Adipose tissue (tissue), 3 donors: ENCODE results near the gene LIPG. TPM values are rescaled to one million over a fixed set of nuclear protein-coding genes. Genes with fewer than 3 reads are reported as not detected.

Experiments
- H3K27ac ChIP-seq: one replicate; pipeline ENCODE4 v1.5.1; 2013; ENCODE audit warnings: low read depth, low read length
- WGBS, 3 donors: extraction: QIAGEN DNeasy Blood & Tissue Kit; methylation state at CpG; one replicate each; pipeline ENCODE4 v1.1.7; 2013; 5-methylcytosine and 5-hydroxymethylcytosine counted together
- polyA plus RNA-seq, 3 donors: library from polyadenylated mRNA; stranded (reverse); fragments of 200-250 nt; gene quantifications; one replicate each; pipeline ENCODE4 v1.2.3, GENCODE V29; 2013
- donor health status: healthy with polysubstance abuse.
- donor health status: Bipolar disorder and iron deficiency.
- donor health status: healthy.

Gene LIPG
- polyA plus RNA-seq, 3 donors = 1.0 to 6.8 (median 1.4) TPM

DNA sequence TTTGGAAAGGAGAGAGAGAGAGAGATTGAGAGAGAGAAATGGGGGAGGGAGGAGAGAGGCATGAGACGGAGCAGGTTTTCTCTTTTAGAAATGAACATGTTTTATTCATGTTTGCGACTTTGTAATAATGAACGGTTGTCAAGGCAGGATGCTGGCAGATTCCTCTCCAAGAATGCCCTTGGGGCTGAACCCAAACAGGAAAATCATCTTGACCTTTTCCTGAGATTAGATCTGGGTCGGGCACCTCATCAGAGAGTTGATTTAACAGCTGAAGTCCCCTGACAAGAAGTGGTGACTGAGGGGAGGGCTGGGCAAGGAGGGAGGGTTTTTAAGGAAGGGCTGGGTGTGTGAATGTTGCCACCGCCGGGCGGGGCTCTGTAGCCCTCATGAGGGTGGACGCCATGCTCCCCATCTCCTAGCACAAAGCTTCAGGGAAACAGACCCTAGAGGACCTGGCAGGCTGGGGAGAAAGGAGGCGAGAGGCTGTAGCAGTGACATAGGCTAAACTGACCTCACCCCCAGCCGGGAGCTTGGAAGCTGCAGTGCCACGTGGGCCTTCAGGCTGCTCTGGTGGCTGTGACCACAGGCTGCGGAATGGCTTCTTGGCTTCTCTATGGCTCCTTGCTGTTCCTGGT, 60.0 kb downstream of the LIPG start:
- no peak overlapping the region for H3K27ac ChIP-seq
- WGBS, 3 donors = 60 to 79% (median 61%) methylated on average over 12 of the region's 12 CpGs

DNA sequence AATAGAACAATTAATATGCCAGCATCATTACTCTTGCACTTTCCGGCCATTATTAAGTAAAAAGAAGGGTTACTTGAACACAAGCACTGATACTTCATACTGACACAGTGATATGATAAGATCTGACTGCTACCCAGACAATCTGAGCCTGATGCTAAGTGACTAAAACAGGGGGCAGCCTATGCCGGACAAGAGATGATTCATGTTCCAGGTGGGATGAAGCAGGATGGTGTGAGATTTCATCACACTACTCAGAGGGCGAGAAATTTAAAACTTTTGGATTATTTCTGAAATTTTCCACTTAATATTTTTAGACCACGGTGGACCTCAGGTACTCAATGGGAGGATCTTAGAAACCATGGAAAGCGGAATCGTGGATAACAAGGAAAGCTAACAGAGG, 61.7 kb downstream of the LIPG start:
- WGBS, 3 donors = 93 to 94% (median 94%) methylated on average over 6 of the region's 6 CpGs
- H3K27ac ChIP-seq = no peak overlapping the region

GRCh38 chr18:49625021-49625691, 63.3 kb downstream of the LIPG start:
- WGBS, 3 donors = 72 to 84% (median 80%) methylated on average over 9 of the region's 9 CpGs

DNA sequence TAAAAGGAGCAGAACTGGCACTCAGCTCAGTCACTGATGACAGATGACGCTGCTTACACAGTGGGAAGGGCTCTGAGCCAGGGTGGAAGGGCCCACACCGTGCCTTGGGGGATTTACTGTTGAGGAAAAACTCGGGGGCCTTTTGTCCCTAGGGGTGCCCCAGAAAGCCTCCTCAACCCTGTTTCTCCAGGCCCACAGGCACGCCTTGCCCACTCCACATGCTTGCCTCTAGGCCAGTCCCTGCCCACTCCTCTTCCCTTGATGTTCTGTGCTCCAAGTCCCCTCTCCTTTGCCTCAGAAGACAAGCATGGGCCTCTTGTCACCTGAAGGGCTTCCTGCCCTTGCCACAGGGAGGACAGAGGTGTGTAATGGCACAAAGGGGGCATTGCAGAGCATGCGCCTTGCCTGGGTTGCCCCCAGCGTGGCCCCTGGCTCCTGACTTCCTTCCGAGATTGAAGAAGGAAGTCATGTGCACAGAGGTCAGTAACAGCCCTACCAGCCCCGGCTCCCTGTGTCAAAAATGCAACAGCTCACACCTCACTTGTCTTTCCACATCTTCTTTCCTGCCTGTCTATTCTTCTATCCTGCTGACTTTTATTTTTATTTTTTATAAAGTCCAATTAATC, 65.1 kb downstream of the LIPG start:
- no peak overlapping the region for H3K27ac ChIP-seq
- WGBS, 3 donors = 62 to 81% (median 66%) methylated on average over 8 of the region's 8 CpGs

More at GRCh38 chr18:49625021-49625691, 63.3 kb downstream of the LIPG start:
- H3K27ac ChIP-seq = no peak overlapping the region

- 71 to 81% (median 76%) methylated on average over 3 of the region's 3 CpGs for WGBS, 3 donors
- H3K27ac ChIP-seq = no peak overlapping the region
Observed at GRCh38 chr18:49628119-49628518, 66.3 kb downstream of the LIPG start.

- 51 to 72% (median 72%) methylated on average over 16 of the region's 16 CpGs for WGBS, 3 donors
- no peak overlapping the region for H3K27ac ChIP-seq
Observed at GRCh38 chr18:49628881-49629795, 67.3 kb downstream of the LIPG start.

DNA sequence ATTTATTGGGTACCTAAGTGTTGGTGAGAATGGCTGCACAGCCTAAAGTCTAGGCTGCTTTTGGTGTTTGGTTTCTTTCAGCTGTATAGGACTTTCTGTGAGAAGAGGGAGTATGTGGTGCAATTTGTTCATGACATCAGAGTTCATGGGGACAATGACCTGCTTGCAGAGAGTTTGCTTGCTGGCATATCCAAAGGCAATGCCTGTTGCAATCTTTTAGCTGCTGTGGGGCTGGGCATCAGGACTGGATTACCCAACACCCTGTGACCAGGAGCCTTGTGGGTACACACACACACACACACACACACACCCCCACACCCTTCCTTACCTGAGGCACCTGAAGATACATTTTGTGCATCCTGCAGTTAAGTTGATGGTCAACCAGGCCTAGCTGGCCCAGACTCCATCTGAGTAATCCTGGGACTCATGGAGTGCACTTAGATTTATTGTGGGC, 68.4 kb downstream of the LIPG start:
- H3K27ac ChIP-seq = no peak overlapping the region

- H3K27ac ChIP-seq = no peak overlapping the region
- WGBS, 3 donors = 78 to 81% (median 80%) methylated on average over 12 of the region's 12 CpGs
Observed at GRCh38 chr18:49631146-49631866, 69.4 kb downstream of the LIPG start.

DNA sequence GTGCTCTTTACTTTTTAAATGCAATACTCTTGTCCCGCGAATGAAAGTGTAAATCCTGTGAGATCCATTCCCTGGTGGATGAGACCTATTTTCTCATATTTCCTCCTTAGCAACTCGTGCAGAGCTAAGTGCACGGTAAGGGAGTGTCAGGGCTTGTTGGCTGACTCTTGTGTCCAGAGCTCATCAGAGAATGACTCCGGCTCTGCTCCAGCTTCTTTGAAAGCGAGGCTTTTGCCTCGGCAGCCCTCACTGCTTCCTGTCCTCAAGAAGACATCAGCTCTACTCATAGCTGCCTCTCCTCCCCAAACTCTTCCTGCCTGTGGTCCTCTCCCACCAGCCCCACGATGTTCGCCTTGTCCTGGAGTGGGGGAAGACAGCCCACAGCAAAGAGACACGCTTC, 70.7 kb downstream of the LIPG start:
- 39 to 74% (median 50%) methylated on average over 10 of the region's 10 CpGs for WGBS, 3 donors
- no peak overlapping the region for H3K27ac ChIP-seq

- no peak overlapping the region for H3K27ac ChIP-seq
- 51 to 69% (median 63%) methylated on average over 4 of the region's 4 CpGs for WGBS, 3 donors
Observed at GRCh38 chr18:49638209-49638785, 76.4 kb downstream of the LIPG start.

DNA sequence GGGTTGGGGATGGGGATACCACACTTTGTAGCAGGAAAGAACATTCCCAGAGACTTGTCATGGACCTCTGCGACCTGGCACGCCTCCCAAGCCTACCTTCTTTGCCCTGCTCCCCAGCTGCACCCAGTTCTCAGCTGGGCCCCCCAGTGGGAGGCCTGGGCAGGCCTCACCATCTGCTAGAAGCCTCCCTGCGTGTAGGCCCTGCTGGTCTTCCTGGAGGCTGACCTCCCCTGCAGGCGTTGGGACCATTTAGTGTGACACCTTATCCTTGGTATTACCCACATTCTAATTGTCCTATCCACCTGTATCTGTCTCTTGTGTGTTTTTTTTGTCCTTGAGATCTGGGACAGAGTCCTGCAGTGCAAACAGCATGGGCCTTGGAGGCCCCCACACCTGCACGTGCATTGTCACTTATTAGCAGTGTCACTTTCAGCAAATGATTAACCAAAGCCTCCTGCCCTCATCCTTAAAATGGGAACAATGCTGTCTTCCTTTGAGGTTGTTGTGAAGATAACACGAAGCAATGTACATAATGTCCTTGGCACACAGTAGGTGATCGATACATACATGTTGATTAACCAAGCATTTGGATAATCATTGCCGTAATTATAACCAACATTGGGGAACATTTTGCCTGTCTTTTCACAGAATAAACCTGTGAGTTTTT, 77.2 kb downstream of the LIPG start:
- 45 to 93% (median 91%) methylated on average over 8 of the region's 8 CpGs for WGBS, 3 donors
- H3K27ac ChIP-seq = no peak overlapping the region

- H3K27ac ChIP-seq = no peak overlapping the region
- 42 to 68% (median 65%) methylated on average over 13 of the region's 13 CpGs for WGBS, 3 donors
Observed at GRCh38 chr18:49639643-49640391, 78.0 kb downstream of the LIPG start.

GRCh38 chr18:49640741-49641140, 78.9 kb downstream of the LIPG start:
- H3K27ac ChIP-seq = no peak overlapping the region
- WGBS, 3 donors = 64 to 81% (median 64%) methylated on average over 6 of the region's 6 CpGs

DNA sequence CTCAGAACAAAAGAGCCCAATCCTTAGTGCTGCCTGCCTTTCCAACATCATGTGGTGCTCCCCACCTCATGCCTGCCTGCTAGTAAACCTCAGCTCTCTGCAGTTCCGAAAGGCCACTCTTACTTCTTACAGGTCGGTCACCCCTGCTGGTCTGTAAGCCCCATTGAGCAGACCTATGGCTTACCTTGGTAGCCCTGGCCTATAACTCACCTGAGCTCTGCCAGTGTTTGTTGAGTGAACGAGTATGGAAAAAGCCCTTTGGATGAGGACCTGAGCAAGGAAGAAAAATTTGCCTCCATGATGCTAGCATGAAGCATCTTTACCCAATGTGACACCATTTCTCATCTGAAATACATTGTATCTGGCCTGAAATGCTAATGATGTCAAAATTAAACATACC, 83.3 kb downstream of the LIPG start:
- 92 to 95% (median 94%) methylated on average over 3 of the region's 3 CpGs for WGBS, 3 donors
- H3K27ac ChIP-seq = no peak overlapping the region

DNA sequence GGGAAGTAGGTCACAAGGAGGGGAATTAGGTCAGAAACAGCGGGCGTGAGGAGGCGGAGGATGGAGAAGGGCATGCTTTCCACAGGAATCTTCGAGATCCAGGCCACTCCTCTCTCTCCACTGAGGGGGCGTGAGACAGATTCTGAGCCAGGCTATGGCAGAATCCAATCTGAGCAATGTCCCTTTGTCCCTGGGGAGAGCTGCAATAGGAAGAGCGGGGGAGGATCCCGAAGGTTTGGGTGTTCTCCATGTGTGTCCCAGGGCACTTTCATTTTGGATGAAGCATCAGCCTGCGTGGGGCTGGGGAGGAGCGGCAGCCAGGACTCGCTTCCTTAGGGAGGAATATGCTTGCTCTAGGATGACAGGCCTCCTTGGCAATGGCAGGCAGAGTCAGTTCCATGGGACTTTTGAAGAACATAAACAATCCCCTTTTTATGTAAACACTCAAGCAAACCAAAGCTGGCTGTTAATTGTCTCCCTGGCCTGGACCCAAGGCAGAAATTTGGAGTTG, 84.0 kb downstream of the LIPG start:
- no peak overlapping the region for H3K27ac ChIP-seq
- WGBS, 3 donors = 58 to 82% (median 65%) methylated on average over 10 of the region's 10 CpGs

- no peak overlapping the region for H3K27ac ChIP-seq
- 52 to 82% (median 82%) methylated on average over 3 of the region's 3 CpGs for WGBS, 3 donors
Observed at GRCh38 chr18:49646873-49647272, 85.0 kb downstream of the LIPG start.
